K562 (cell line): Measurements from ENCODE around the gene BBC3. TPM values are rescaled to one million over a fixed set of nuclear protein-coding genes. Genes with fewer than 3 reads are reported as not detected.
A peak's percentile ranks its signal among the peaks of the same experiment; 100 is the strongest.

Experiments
- ATF3 ChIP-seq, 2 experiments: fragments of 450-650 bp in 1 of 2; sonication (generic) in 1 of 2; formaldehyde crosslinking in 1 of 2; IDR thresholded peaks in 1 of 2; conservative IDR thresholded peaks in 1 of 2; 2 replicates each; pipeline versions ENCODE4 v1.6.1 to v1.8.1; 2016 to 2023; ENCODE audit warnings: mild to moderate bottlenecking in 2 of 2, moderate library complexity in 2 of 2, inconsistent platforms in 1 of 2, missing genetic modification reagents in 1 of 2
- DNMT1 ChIP-seq: fragments of 450-650 bp; IDR thresholded peaks from 2 replicates; pipeline ENCODE4 v1.6.1; 2016; ENCODE audit warnings: antibody characterized with exemption, mild to moderate bottlenecking
- ELF2 ChIP-seq: fragments of 250-450 bp; sonication (Bioruptor Pico); IDR thresholded peaks from 2 replicates; pipeline ENCODE4 v1.5.0; 2021; ENCODE audit warnings: mild to moderate bottlenecking
- ELK1 ChIP-seq: sonication (generic); formaldehyde crosslinking; IDR thresholded peaks from 2 replicates; pipeline ENCODE4 v1.8.1; 2022; ENCODE audit warnings: missing genetic modification reagents
- ID3 ChIP-seq, 2 experiments: fragments of 250-450 bp in 1 of 2; fragments of 450-650 bp in 1 of 2; sonication (Bioruptor Pico) in 1 of 2; IDR thresholded peaks; 2 replicates each; pipeline versions ENCODE4 v1.6.1 to v1.8.0; 2016 to 2021; ENCODE audit warnings: mild to moderate bottlenecking in 2 of 2, moderate library complexity in 2 of 2, missing compliant biosample characterization in 1 of 2, missing genetic modification characterization in 1 of 2
- NR3C1 ChIP-seq: sonication (generic); formaldehyde crosslinking; IDR thresholded peaks from 2 replicates; pipeline ENCODE4 v1.8.1; 2022; ENCODE audit warnings: missing genetic modification reagents
- PYGO2 ChIP-seq: fragments of 450-650 bp; IDR thresholded peaks from 2 replicates; pipeline ENCODE4 v1.6.1; 2016; ENCODE audit warnings: mild to moderate bottlenecking, missing genetic modification characterization, moderate library complexity, missing compliant biosample characterization
- SNIP1 ChIP-seq: fragments of 450-650 bp; IDR thresholded peaks from 2 replicates; pipeline ENCODE4 v1.7.1; 2017; ENCODE audit warnings: low read depth, mild to moderate bottlenecking
- ZMIZ1 ChIP-seq, 2 experiments: fragments of 150-350 bp in 1 of 2; IDR thresholded peaks; 2 replicates each; pipeline ENCODE4 v1.6.1; 2012 to 2016; ENCODE audit warnings: low read depth in 2 of 2, low read length in 2 of 2, mild to moderate bottlenecking in 1 of 2, moderate library complexity in 1 of 2
- ZNF217 ChIP-seq: sonication (generic); formaldehyde crosslinking; IDR thresholded peaks from 2 replicates; pipeline ENCODE4 v1.8.0; 2022; ENCODE audit warnings: mild to moderate bottlenecking, missing genetic modification reagents
- ZNF518B ChIP-seq: fragments of 250-450 bp; sonication (Bioruptor Pico); IDR thresholded peaks from 2 replicates; pipeline ENCODE4 v1.5.0; 2021; ENCODE audit warnings: mild to moderate bottlenecking, moderate library complexity
- ZNF583 ChIP-seq: fragments of 250-450 bp; sonication (Bioruptor Pico); IDR thresholded peaks from 2 replicates; pipeline ENCODE4 v1.4.0; 2020
- polyA plus RNA-seq, 8 experiments: library from polyadenylated mRNA; depleted of rRNA in 4 of 8; stranded (reverse) in 5 of 8; unstranded in 3 of 8; fragments of >200 nt; fragmentation: Nextera tagmentation in 2 of 8; fragmentation: Illumina TruSeq in 1 of 8; extraction: Ambion mirVana in 2 of 8; extraction: Trizol in 1 of 8; gene quantifications; 2 replicates each; pipeline versions ENCODE4 v1.2.1 to v1.2.3, GENCODE V29; 2011 to 2014; ENCODE audit warnings: inconsistent platforms in 1 of 8, missing spikeins in 1 of 8
- total RNA-seq, 7 experiments: library from RNA; depleted of rRNA in 6 of 7; stranded (reverse); fragments of >200 nt in 6 of 7; fragmentation: Illumina TruSeq in 2 of 7; extraction: Trizol in 2 of 7; gene quantifications; 2 replicates each; pipeline versions ENCODE4 v1.2.1 to v1.2.3, GENCODE V29; 2011 to 2021; ENCODE audit warnings: low replicate concordance in 1 of 7

BBC3 gene
- total and polyA plus RNA-seq, 9 of the 15 experiments (the other 6 are each of a cell fraction or from before 2014, with no cell fraction given): 0.15 to 30.7 (median 4.8) TPM

GRCh38 chr19:47240996-47241918, 10.3 kb upstream of the BBC3 start (continued):
- TF ChIP-seq ELF2 (CRISPR knock-in tag) (no peak), ZNF518B (CRISPR knock-in tag) (no peak), PYGO2 (tag) (no peak), ZNF217 (CRISPR knock-in tag) (no peak), ELK1 (CRISPR knock-in tag) (no peak), SNIP1 (no peak), ATF3 (IDR thresholded peaks at IDR 0.05) (peak; percentile 100), ATF3 (CRISPR knock-in tag; conservative IDR thresholded peaks at IDR 0.05) (peak; percentile 99), ZMIZ1 (IDR thresholded peaks at IDR 0.05; ENCODE audit: low read depth in 2 of 2, low read length in 2 of 2) (no peak), ZNF583 (CRISPR knock-in tag) (no peak), NR3C1 (CRISPR knock-in tag) (no peak), ID3 (CRISPR knock-in tag; IDR thresholded peaks at IDR 0.05) (no peak), ID3 (tag; IDR thresholded peaks at IDR 0.05) (peak; percentile 76), DNMT1 (no peak)
- TF ChIP-seq, all 486 proteins: peak for 124
